Spleen (tissue), 11 donors: ENCODE measurements around the gene OMA1. TPM values are rescaled to one million over a fixed set of nuclear protein-coding genes. Genes with fewer than 3 reads are reported as not detected.

Experiments used
- DNase-seq: peaks from one replicate; pipeline ENCODE4 v3.0.0-alpha.2; 2020
- H3K27ac ChIP-seq, 8 donors: fragments of 200-600 bp; sonication (generic) in 7 of 8; 1 replicate in 4 of 8; 2 replicates in 4 of 8; pipeline versions ENCODE4 v1.5.0 to v1.8.0; 2016 to 2021; ENCODE audit warnings: inconsistent platforms in 4 of 8, mild to moderate bottlenecking in 4 of 8, moderate library complexity in 1 of 8
- H3K27me3 ChIP-seq, 7 donors: fragments of 200-600 bp; sonication (generic) in 6 of 7; replicated peaks in 1 of 7; 1 replicate in 4 of 7; 2 replicates in 3 of 7; pipeline versions ENCODE4 v1.5.0 to v1.8.0; 2016 to 2021; ENCODE audit warnings: inconsistent platforms in 3 of 7, mild to moderate bottlenecking in 1 of 7
- H3K36me3 ChIP-seq, 6 donors: fragments of 200-600 bp; sonication (generic) in 5 of 6; 1 replicate in 4 of 6; 2 replicates in 2 of 6; pipeline versions ENCODE4 v1.5.0 to v1.8.0; 2016 to 2021; ENCODE audit warnings: inconsistent platforms in 2 of 6
- H3K4me1 ChIP-seq, 6 donors: fragments of 200-600 bp; sonication (generic) in 5 of 6; 1 replicate in 3 of 6; 2 replicates in 3 of 6; pipeline versions ENCODE4 v1.5.0 to v1.8.0; 2016 to 2021; ENCODE audit warnings: inconsistent platforms in 3 of 6
- H3K4me3 ChIP-seq, 8 donors: fragments of 200-600 bp; sonication (generic) in 7 of 8; 1 replicate in 4 of 8; 2 replicates in 4 of 8; pipeline versions ENCODE4 v1.5.0 to v1.8.0; 2016 to 2021; ENCODE audit warnings: inconsistent platforms in 4 of 8, mild to moderate bottlenecking in 4 of 8, moderate library complexity in 2 of 8
- H3K9me3 ChIP-seq, 8 donors: fragments of 200-600 bp; sonication (generic) in 7 of 8; 1 replicate in 4 of 8; 2 replicates in 4 of 8; pipeline versions ENCODE4 v1.5.0 to v1.8.0; 2016 to 2021; ENCODE audit warnings: inconsistent platforms in 4 of 8
- POLR2A ChIP-seq, 3 donors: fragments of 450-650 bp; IDR thresholded peaks; one replicate each; pipeline ENCODE4 v1.5.1; 2017; ENCODE audit warnings: antibody characterized with exemption in 3 of 3, mild to moderate bottlenecking in 1 of 3
- POLR2AphosphoS5 ChIP-seq, 3 donors: sonication (generic); formaldehyde crosslinking; IDR thresholded peaks; one replicate each; pipeline ENCODE4 v1.5.1; 2017; ENCODE audit warnings: antibody characterized with exemption in 3 of 3
- WGBS, 5 donors: extraction: QIAGEN DNeasy Blood & Tissue Kit in 3 of 5; methylation state at CpG; one replicate each; pipeline versions ENCODE4 v1.1.5 to v1.1.7; 2013 to 2018; 5-methylcytosine and 5-hydroxymethylcytosine counted together
- intact Hi-C: fragments of 100-400 bp; cut with DNase I; formaldehyde crosslinking; loops from one replicate; pipeline ENCODE4 v1.15.0; 2023; ENCODE audit warnings: low total_unique reads
- polyA plus RNA-seq, 3 donors: library from polyadenylated mRNA; stranded (reverse); fragments of 200-250 nt; gene quantifications; one replicate each; pipeline ENCODE4 v1.2.1, GENCODE V29; 2013
- total RNA-seq, 7 donors: library from RNA; depleted of rRNA in 3 of 7; stranded (reverse); fragments of >200 nt in 3 of 7; fragmentation: NEBNext Ultra II Directional in 4 of 7; extraction: Animal tissue kit (Norgen Biotek cat#: 25700) in 4 of 7; gene quantifications; one replicate each; pipeline versions ENCODE4 v1.1.0 to v1.2.1, GENCODE V29; 2016 to 2021
- TF ChIP-seq, protein P1 (sequence below), 11 experiments: fragments of 200-600 bp in 7 of 11; fragments of 450-650 bp in 4 of 11; sonication (generic) in 4 of 11; IDR thresholded peaks in 8 of 11; conservative IDR thresholded peaks in 3 of 11; 1 replicate in 7 of 11; 2 replicates in 4 of 11; pipeline versions ENCODE4 v1.4.0 to v1.8.0; 2016 to 2021; ENCODE audit warnings: antibody characterized with exemption in 11 of 11, inconsistent platforms in 4 of 11, mild to moderate bottlenecking in 1 of 11
- donor health status: healthy with polysubstance abuse.
- donor health status: DM: no; HTN: no; CAD: no; lungs with moderate emphysema.
- donor health status: DM: no; HTN: no; CAD: no.
- donor health status: Bipolar disorder and iron deficiency.
- donor health status: healthy.
- donor health status: DM: no; HTN: no; CAD: no.
- donor health status: DM: yes; HTN: yes; CAD: no.

The OMA1 gene
- total and polyA plus RNA-seq, 10 donors = 19.3 to 48.6 (median 32.5) TPM

DNA sequence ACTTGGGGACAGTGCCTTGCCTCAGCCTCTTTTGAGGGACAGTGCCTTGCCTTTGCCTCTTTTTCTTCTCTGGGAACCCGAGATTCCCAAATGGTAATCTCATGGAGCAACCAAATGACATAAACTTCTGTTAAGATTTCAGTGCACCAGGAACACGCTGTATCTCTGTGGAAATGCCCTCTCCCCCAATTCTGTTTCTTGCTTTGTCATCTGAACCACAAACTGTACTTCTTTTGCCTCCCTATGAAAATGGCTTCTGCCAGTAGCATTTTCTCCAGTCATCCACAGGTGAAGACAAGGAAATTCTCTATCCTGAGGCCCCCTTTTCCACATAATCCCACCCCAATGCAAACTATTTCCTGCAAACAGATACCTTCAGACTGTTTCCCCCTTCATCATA is 66.3 kb downstream of the OMA1 start:
- no peak for TF ChIP-seq POLR2AphosphoS5 (IDR thresholded peaks at IDR 0.05)
- TF ChIP-seq POLR2A (IDR thresholded peaks at IDR 0.05) = no peak
- TF ChIP-seq, protein P1, sequence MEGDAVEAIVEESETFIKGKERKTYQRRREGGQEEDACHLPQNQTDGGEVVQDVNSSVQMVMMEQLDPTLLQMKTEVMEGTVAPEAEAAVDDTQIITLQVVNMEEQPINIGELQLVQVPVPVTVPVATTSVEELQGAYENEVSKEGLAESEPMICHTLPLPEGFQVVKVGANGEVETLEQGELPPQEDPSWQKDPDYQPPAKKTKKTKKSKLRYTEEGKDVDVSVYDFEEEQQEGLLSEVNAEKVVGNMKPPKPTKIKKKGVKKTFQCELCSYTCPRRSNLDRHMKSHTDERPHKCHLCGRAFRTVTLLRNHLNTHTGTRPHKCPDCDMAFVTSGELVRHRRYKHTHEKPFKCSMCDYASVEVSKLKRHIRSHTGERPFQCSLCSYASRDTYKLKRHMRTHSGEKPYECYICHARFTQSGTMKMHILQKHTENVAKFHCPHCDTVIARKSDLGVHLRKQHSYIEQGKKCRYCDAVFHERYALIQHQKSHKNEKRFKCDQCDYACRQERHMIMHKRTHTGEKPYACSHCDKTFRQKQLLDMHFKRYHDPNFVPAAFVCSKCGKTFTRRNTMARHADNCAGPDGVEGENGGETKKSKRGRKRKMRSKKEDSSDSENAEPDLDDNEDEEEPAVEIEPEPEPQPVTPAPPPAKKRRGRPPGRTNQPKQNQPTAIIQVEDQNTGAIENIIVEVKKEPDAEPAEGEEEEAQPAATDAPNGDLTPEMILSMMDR (IDR thresholded peaks at IDR 0.05 in 8 of 11, conservative IDR thresholded peaks at IDR 0.05 in 3 of 11) = no peak
- intact Hi-C loops = no loop called here
- Histone ChIP-seq H3K4me1 (no peaks in the 10 kb centered on the region), H3K4me3 (no peak overlapping the region), H3K27ac (no peak overlapping the region), H3K27me3 (no peaks in the 10 kb centered on the region), H3K9me3 (no peaks in the 10 kb centered on the region), H3K36me3 (peaks cover 3 to 82% (median 8%) of the 10 kb centered on the region in 6 donors)
- no peak for DNase-seq
- WGBS, 5 donors = 77 to 98% (median 92%) methylated on average over 2 of the region's 2 CpGs

GRCh38 chr1:58477390-58477789 is 69.1 kb downstream of the OMA1 start:
- Histone ChIP-seq H3K27ac (no peak overlapping the region), H3K9me3 (no peaks in the 10 kb centered on the region), H3K27me3 (no peaks in the 10 kb centered on the region), H3K4me1 (no peaks in the 10 kb centered on the region), H3K4me3 (no peak overlapping the region), H3K36me3 (peaks cover 3 to 70% (median 8%) of the 10 kb centered on the region in 6 donors)
- intact Hi-C loops = no loop called here
- no peak for TF ChIP-seq POLR2A (IDR thresholded peaks at IDR 0.05)
- DNase-seq = no peak
- 94 to 100% (median 97%) methylated on average over 3 of the region's 3 CpGs for WGBS, 5 donors

- Histone ChIP-seq H3K36me3 (peaks cover 3 to 60% (median 8%) of the 10 kb centered on the region in 6 donors), H3K4me3 (no peak overlapping the region), H3K27me3 (no peaks in the 10 kb centered on the region), H3K4me1 (no peaks in the 10 kb centered on the region), H3K27ac (no peak overlapping the region), H3K9me3 (no peaks in the 10 kb centered on the region)
- intact Hi-C loops = no loop called here
- no peak for DNase-seq
- TF ChIP-seq, protein P1 (IDR thresholded peaks at IDR 0.05 in 8 of 11, conservative IDR thresholded peaks at IDR 0.05 in 3 of 11) = no peak
- TF ChIP-seq POLR2AphosphoS5 (IDR thresholded peaks at IDR 0.05) (no peak), POLR2A (IDR thresholded peaks at IDR 0.05) (no peak)
- 86 to 97% (median 93%) methylated on average over 3 of the region's 3 CpGs for WGBS, 5 donors
Observed at GRCh38 chr1:58476179-58476578, 70.3 kb downstream of the OMA1 start.

DNA sequence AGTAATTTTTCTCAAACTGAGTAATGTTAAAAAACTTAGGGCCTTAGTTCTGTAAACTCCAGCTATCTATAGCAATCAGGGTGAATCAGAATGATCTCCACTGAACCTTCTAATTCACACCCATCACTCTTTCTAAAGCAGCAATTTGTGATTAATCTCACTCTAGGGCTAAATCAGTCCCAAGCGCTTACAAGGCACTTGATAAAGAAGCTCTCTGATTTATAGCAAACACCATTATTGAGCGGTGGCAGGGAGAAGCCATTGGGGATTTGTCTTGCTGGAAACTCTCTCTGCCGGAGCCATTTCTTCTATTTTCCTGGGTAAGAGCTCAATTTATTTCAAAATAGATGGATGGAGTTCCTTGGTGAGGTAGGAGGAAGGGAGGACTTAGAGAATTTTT is 77.0 kb downstream of the OMA1 start:
- 72 to 86% (median 81%) methylated on average over 3 of the region's 3 CpGs for WGBS, 5 donors
- peaks cover 0 to 44% (median 2%) of the 10 kb centered on the region in 6 donors for H3K36me3 ChIP-seq
- H3K9me3 ChIP-seq = no peaks in the 10 kb centered on the region
- no peaks in the 10 kb centered on the region for H3K27me3 ChIP-seq
- intact Hi-C loops = no loop called here
- H3K4me3 ChIP-seq = no peak overlapping the region
- no peak overlapping the region for H3K27ac ChIP-seq
- no peak for DNase-seq
- no peaks in the 10 kb centered on the region for H3K4me1 ChIP-seq
- TF ChIP-seq POLR2AphosphoS5 (IDR thresholded peaks at IDR 0.05) (no peak), POLR2A (IDR thresholded peaks at IDR 0.05) (no peak)
- TF ChIP-seq, protein P1 (IDR thresholded peaks at IDR 0.05 in 8 of 11, conservative IDR thresholded peaks at IDR 0.05 in 3 of 11) = no peak

GRCh38 chr1:58469016-58469415 is 77.5 kb downstream of the OMA1 start:
- TF ChIP-seq POLR2AphosphoS5 (IDR thresholded peaks at IDR 0.05) (no peak), POLR2A (IDR thresholded peaks at IDR 0.05) (no peak)
- TF ChIP-seq, protein P1 (IDR thresholded peaks at IDR 0.05 in 8 of 11, conservative IDR thresholded peaks at IDR 0.05 in 3 of 11) = no peak
- no peak for DNase-seq
- Histone ChIP-seq H3K4me3 (no peak overlapping the region), H3K36me3 (peaks cover 0 to 43% (median 2%) of the 10 kb centered on the region in 6 donors), H3K4me1 (no peaks in the 10 kb centered on the region), H3K9me3 (no peaks in the 10 kb centered on the region), H3K27me3 (no peaks in the 10 kb centered on the region), H3K27ac (no peak overlapping the region)
- intact Hi-C loops = no loop called here
